LHCN-M2 (cell line): ENCODE measurements around the gene MRRF. TPM values are rescaled to one million over a fixed set of nuclear protein-coding genes. Genes with fewer than 3 reads are reported as not detected.

Source experiments
- DNase-seq: peaks from one replicate; pipeline ENCODE4 v3.0.0-alpha.2; 2012; ENCODE audit warnings: low read depth
- total RNA-seq: library from RNA; depleted of rRNA; stranded (reverse); fragments of >200 nt; gene quantifications from 2 replicates; pipeline ENCODE4 v1.2.3, GENCODE V29; 2014

Gene MRRF
- total RNA-seq, 1 experiment from 2014 or later: 46.6 TPM

DNA sequence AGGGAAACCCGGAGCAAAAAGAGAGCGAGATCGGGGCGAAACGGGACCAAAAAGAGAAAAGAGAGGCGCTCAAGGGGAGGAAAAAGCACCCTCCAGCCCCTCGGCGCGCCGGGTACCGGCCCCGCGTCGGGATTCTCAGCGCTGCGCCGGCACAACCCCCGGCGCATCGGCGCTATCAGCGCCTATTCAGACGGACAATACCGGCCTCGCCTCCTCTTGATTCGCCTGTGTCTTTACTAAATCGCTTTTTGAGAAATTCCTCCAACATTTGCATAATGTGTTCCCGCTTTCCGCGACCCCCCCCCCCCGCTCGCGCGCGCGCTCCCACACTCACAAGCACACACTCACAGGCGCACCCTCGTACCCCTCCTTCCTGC is 36.5 kb upstream of the MRRF start:
- DNase-seq: no peak

DNA sequence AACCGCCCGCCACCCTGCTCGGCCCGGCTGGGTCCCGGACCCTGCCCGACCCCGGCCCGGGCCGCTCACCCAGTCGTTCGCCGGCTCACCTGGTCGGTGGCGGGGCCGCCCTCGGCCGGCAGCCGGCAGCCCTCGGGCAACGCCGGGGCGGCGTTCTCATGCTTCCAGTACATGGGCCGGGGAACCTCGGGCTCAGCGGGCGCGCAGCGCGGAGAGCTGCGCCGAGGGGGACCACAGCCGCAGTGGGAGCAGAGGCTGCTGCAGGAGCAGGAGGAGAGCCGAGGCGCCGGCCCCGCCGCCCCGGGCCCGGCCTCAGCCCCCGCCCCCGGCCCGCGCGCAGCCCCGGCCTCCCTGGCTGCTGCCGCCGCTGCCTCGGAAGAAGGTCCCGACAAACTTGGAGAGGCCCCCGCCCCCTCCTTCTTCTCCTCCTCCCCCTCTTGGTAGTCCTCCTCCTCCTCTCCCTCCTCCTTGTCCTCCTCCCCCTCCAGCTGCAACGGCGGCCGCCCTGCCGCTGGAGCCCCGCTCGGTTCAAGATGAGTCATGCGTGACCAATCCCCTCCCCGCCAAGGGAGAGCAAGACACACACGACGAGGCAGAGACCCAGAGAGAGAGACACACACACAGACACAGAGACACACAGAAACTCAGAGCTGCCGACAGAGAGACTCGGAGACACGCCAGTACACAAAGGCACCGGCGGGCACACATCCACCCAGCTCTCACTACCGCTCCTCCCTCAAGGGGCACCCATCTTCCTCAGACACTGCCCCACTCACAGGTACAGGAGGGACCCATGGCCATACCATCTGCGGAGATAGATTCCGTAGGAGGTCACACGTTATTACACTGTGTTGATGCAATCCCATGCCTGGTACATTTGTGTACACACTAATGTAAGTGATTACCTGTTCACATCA is 35.9 kb upstream of the MRRF start, which contains the start of gene LHX6:
Gene LHX6, minus strand, starts transcription at position 390 of the 917 bp plus-strand sequence. Its CDS starts 217 bp downstream, at position 173.
- DNase-seq: peak; percentile 20

DNA sequence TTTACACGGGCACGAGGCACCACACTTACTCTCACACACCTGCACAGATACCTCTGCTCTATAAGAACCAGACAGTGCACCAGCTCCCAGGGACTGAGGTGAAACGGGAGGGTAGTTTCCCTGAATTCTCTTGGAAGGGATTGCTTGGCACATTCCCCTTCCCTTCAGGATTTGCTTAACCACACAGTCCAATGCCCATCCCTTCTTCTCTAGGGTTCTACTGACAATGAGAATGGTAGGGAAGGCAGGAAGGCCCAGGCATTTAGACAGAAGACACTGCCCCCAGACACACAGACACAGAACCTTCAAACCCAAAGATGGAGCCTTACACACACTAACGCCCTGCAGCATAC is 35.2 kb upstream of the MRRF start:
- no peak for DNase-seq

DNA sequence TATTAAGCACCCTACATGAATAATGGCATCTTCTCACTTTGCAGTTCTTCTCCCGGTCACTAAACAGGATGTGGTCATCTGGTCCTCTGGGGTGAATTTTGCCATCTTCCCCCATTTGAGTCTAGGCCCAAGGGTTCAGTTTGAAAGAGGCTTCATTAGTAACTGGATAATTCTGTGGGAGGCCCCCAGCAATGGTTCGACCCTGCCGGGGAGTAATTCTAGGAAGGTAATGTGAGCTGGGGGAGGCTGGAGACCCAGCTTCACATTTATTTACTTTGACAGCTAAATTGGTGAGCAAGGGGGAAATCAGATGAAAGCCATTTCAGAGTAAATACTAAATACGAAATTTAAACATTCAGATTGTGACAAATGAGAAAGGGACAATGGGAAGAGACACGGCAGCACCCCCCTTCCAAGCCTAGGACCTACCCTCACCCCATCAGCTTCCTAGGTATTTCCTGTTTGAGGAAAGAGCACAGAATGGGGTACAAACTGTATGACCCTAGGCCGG is 31.8 kb upstream of the MRRF start:
- DNase-seq: no peak

DNA sequence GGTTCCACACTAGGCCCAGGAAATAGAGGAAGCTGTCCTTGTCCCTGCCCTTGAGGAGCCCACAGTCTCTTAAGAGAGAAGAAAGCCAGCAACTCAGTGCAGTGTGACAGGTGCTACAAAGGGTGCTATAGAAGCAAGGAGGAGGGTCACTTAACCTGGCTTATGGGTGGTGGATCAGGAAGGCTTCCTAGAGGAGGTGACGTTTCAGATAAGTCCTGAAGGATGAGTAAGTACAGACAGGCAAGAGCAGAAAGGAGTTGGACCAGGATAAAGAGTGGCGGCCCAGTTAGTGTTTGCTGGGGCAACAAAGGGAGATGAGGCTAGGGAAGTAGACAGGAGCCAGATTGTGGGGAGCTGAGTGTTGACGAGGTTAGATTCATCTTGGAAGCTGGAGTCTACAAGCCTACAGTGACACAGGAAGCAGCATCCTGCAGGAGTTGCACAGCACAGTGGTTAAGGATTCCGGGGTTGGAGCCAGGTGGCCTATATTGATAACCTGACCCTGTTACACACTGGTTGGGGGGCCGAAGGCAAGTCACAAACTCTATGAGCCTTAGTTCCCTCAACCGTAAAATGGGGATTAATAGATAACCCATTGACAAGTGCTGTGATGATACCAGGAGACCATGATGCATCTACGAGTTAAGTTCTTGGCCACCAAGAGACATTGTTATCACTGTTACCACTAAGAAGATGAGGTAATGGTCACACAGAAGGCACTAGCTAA is 30.5 kb upstream of the MRRF start:
- no peak for DNase-seq

DNA sequence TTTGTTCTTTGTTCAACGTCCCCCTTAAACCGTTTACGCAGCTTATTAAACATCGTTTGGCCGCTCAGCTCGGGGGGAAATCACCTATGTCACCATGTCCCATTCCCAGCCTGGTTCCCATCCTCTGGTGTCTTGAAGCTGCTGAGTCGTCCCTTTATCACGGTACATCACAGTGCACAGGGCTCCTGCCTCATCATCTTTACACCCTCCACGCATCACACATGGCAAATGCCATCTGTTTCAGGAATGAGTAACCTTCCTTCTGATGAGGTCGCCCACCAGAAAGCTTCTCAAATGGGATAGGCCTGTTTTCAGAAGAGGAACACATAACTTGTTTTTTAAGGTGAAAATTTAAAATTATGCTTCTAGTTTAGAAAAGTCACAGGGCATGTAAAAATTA is 28.0 kb upstream of the MRRF start:
- DNase-seq: peak; percentile 30

DNA sequence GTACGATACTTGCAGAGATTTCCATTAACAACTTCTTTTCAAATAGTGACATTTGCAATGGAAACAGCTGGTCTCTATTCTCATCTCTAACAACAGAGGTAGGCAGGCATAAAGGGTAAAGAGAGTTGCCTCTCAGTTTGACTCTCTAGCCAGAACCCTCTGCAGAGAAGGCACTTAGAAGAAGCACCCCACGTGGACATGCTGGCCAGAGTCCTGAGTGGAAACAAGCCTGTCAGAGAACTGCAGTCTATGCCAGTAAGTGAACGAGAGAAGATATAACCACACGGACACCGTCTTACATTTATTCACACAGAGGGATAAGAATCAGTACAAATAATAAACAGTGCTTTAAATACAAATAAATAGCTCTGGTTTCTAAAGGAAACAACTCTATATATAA is 25.0 kb upstream of the MRRF start:
- DNase-seq: no peak

DNA sequence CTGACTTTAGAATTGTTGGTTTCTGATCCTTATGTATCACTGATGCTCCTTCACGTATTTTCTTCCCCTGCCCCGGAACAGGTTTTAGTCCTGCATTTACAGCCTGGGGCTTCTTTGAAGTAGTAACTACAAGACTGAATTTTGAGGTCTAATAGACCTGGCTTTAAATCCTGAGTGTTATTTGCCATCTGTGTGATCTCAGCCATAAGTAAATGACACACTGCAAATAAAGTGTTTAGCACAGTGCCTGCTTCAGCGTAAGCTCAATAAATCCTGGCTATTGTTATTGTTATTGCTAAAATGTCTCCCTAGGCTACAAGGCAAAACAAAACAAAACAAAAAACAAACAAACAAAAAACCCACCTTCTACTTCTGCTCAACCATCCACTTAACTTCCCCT is 20.3 kb upstream of the MRRF start:
- no peak for DNase-seq

DNA sequence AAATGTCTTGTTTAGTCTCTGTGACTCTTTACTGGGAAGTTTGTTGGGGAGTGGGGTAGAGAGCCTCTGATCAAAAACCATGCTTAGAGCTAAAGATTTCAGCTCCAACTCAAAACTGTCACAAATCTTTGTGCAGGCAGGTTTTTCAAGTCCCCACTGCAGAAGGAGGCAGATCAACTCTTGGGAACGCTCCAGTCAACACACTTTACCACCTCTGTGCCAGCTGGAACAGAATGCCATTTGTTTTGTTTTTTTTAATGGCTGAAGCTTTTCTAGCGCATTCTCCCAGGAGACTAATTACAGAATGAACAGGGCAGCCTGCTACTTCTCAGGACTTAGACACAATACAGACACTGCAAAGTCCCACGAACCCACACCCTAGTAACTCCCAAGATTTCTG is 18.0 kb upstream of the MRRF start:
- DNase-seq: no peak

DNA sequence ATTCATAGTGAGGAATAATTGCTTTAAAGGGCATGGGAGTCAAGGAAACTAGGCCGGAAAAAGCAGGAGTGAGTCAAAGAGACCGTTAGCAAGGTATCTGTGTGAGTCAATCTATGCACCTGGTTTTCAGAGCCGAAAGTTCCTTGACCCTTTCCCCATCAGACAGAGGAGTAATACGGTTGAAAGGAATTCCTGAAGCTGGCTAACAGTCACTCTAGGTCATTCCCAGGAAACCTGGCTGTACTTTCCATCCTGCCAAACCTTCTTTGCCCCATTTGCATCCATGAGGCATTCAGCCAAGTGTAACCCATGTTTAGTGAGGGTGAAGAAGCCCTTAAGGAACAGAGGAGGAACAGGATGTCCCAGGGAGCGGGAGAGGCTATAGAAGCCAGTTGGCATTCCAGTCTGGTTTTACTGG is 16.2 kb upstream of the MRRF start:
- DNase-seq: no peak

DNA sequence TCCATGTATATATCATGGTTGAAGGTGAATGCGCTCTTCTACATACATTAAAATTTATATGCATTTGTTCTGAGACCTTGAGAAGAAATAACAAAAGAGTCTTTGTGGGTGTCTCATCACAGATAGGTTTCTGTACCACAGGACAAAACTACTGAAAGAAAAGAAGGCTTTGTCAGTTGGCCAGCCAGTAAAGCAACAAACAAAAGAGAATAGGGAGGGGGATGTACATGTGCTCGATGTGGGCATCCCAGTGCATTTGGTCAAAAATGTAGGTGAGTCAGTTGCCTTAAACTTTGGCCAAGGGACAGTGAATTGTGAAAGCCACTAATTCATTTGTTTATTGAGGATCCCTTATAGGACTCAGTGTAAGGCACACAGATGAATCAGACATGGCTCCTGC is 13.3 kb upstream of the MRRF start:
- no peak for DNase-seq

DNA sequence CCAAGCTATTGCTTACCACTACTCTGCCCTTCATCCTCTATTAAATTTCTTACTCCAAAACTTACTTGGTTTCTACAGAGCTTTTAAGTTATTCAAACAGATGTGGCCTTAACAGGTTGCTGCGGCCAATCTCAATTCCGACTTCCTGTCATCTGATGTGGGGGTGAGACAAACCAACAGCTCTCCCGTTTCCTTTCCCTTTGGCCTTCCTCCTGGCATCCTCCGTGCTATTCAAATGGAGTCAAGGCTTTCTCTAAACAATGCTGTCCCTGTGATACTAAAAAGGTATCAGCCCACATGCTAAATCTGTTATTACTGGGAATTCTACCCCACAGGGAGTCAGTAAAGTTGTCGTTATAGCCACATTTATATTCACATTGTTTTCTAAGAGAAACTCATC is 11.9 kb upstream of the MRRF start:
- DNase-seq: no peak

DNA sequence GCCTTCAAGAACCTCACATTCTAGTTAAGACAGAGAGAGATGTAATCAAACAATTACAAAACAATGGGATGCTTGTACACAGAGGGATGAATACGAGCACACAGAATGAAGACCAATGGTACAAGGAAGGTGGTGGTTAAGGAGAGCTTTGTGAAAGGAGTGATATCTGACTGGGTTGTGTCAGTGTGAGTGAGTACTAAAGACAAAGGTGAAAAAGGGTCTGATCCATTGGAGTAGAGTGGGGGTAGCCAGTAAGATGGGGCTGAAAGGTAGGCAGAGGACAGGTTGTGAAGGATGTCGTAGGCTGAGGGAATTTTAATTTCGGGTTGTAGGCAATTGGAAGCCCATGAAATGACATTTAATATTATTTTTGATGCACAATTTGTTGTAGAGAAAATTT is 9.9 kb upstream of the MRRF start:
- no peak for DNase-seq

DNA sequence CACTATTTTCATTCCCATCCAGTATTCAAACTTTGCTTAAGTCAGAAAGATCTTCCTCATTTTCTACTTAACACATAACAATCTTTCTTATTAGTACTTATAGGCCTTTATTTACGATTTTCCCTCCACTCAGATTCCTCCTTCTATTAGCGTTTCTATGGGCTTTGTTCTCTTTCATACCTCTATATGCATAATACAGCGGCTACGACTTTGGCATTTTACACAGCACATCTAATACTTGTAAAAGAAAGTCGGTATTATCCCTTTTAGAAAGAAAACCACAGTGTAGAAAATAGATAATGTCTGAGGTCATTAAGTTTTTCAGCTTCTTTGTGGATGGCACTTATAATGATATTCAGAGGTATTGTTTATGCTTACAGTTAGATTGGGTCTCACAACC is 8.5 kb upstream of the MRRF start:
- no peak for DNase-seq

DNA sequence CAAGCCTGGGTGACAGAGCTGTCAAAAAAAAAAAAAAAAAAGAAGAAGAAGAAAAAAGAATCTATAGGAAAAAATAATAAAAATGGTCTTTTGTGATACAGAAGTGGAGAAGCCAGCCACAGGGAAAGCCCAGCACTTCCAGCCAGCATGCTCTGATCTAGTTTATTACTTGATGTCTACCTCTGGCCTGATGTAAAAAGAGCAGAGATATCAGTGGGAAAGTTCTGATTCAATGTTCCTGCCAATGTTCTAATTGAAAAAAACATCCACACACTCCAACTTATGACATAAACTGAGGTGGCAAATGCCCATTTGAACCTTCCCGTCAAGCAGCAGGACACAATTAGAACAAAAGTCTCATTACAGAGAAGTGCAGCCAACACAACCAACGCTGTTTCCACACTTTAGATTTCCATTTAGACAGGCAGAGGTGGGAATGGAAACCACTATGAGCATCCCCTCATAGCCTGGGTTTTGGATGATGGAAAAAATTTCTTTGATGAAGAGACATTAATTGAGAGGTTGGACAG is 5.7 kb upstream of the MRRF start:
- no peak for DNase-seq

DNA sequence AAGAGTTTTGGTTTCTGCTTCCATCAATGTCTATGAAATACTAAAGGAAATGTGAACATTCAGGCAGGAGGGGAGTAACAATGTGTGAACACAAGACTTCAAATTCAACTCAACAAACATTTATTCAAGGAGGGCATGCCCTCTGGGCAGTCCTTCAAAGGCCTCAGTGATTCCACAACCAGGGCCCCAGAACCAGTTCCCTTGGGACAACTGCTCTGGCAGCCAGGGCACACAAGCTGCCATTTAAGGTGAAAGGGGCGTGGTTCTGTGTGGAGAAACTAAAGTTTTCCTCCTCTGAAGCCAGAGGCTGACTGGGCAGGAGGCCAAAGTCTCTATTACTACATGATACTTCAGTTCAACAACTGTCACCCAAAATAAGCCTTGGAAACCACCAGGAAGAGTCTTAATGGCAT is 3.2 kb upstream of the MRRF start:
- peak; percentile 82 for DNase-seq

DNA sequence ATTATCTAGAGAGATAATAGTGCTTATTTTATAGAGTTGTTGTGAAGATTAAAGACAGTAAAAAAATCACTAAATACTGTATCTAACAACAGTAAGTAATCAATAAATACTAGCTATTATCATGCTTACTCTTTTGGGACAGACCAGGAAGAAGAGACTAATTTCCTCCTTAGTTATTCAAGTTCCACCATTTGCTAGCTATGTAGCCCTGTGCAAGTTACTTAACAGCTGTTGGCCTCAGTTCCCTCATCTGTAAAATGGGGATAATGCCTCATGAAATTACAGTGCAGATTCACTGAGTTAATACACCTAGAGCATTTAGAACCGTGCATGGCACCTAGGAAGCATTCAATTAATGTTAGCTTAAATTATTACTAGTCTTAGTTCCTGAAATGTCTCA is 2.6 kb upstream of the MRRF start:
- DNase-seq: no peak

DNA sequence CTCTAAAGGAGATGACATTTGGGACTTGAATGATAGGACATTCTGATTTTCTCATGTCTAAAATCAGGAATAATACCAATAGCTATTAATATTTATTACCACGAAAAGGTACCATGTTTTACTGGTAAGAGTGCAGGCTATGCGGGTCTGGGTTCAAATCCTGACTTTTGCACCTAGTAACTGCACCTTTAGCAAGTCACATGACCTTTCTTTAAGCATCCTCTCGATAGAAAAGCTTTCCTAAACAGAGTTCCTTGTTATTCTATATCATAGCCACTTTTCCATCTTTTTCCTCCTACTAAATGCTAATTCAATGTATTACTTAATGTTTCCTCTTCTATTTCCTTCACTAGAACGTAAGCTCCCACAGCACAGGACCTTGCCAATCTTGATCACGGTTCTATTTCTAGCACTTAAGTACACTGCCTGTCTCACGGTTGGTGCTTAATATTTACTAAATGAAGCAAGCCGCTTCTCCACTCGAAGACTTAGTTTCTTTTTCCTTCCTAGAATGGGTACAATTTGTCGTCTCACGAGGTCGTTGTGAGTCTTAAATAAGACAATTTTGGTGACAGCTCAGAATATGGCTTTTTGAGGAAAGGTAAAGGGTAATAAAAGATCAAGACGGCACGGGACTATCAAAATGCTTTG is 858 bp upstream of the MRRF start:
- DNase-seq: no peak

DNA sequence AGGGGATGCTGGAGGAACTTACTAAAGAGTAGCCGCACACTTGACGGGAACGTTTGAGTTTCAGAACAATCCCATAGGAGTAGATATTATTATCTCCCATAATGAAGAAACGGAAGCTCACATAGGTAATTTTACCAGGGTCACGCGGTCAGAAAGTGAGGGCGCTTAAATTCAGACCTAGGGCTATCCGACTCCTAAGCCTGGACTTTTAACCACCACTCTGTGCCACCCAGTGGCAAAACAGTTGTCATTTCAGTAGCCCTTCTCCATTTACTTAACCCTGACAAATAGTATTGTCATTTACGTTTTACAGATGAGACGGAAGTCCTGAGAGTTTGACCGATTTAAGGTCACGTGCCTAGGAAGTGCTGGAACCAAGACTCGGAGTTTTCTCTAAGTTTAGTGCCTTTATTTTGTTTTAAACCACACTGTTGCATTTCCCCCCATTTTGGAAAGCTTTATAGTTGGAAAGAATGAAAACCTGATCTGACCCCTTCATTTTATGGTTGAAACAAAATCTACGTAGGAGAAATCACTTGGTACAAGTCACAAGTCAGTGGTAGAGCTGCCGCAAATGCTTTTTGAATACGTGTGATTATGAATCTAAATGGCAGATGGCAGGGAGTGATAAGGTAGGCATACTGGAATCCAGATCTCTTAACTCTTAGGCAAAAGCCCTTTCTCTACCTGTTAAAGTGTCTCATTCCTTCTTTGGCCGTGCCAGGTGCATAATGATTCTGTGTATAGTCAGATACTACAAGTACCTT is 650 bp downstream of the MRRF start:
- peak; percentile 56 for DNase-seq

DNA sequence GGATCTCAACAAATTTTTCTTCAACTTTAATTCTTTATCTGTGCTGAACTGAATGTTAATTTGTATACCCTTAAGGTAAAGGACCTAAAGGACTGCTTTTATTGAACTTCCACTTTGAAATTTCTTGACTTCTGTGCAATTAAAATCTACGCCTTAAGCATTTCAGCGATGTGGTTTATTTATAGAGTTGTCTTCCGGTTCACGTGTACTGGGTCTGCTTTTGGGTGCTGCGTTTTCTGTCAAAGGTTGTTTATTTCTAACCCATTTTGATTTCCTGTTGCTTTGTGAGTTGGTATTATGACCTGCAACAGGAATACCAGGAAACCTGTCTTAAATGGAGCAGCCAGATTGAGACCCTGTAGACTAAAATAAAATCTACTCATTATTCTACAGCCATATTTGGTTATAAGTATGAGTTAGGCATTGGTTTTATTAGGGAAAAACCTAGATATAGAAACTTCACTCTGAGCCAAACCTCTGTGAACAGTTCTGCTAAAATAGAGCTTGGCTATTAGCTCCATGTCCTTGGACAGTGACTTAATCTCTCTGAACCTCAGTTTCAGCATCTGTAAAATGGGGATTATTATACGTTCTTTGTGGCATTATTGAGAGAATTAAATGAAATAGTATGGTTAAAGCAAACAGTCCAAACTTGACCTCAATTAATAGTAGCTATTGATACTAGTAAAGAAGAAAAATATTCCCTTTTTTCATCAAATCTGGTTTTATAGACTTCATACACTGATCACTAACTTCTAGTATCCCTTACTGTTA is 3.5 kb downstream of the MRRF start:
- DNase-seq: no peak
